PC-3 (cell line): ENCODE measurements around the gene EDIL3. TPM values are rescaled to one million over a fixed set of nuclear protein-coding genes. Genes with fewer than 3 reads are reported as not detected.

Experiments used
- ATAC-seq: fragments of 200-7000 bp; cut with Tn5 transposase; 2 replicates; pipeline ENCODE4 v1.9.1; 2020; ENCODE audit warnings: mild to moderate bottlenecking, moderate library complexity
- BruUV-seq: library from RNA; stranded (reverse); fragments of 400-500 nt; replicated peaks from 2 replicates; lab custom pipeline; 2021; lab: Mats Ljungman, UMichigan
- CTCF ChIA-PET: fragments of 300-600 bp; sonication (Branson Sonifier 250); formaldehyde crosslinking; loops from one replicate; lab custom pipeline; 2022; ENCODE audit warnings: antibody characterized with exemption; lab: Charles Lee
- POLR2A ChIA-PET: fragments of 300-600 bp; sonication (Branson Sonifier 250); formaldehyde crosslinking; loops from one replicate; lab custom pipeline; 2022; ENCODE audit warnings: antibody characterized with exemption; ENCODE audit not compliant: unreplicated experiment; lab: Charles Lee
- DNase-seq: peaks from one replicate; pipeline ENCODE4 v3.0.0-alpha.2; 2015
- H2AFZ ChIP-seq: fragments of 300-600 bp; sonication (generic); 2 replicates; pipeline ENCODE4 v1.6.0; 2016; ENCODE audit warnings: antibody characterized with exemption, low read length
- H3F3A ChIP-seq: fragments of 300-600 bp; sonication (generic); one replicate; pipeline ENCODE4 v1.6.0; 2017; ENCODE audit warnings: antibody characterized with exemption, low read length, control low read depth, mild to moderate bottlenecking; ENCODE audit not compliant: unreplicated experiment
- H3K27ac ChIP-seq: fragments of 300-600 bp; sonication (generic); 2 replicates; pipeline ENCODE4 v1.5.1; 2016; ENCODE audit warnings: mild to moderate bottlenecking, low read length
- H3K27me3 ChIP-seq: fragments of 300-600 bp; sonication (generic); 2 replicates; pipeline ENCODE4 v1.6.1; 2016; ENCODE audit warnings: low read length, mixed read lengths
- H3K36me3 ChIP-seq: fragments of 300-600 bp; sonication (generic); 2 replicates; pipeline ENCODE4 v1.6.1; 2016; ENCODE audit warnings: low read depth, mixed run types, low read length, mixed read lengths
- H3K4me1 ChIP-seq: fragments of 300-600 bp; sonication (generic); 2 replicates; pipeline ENCODE4 v1.5.1; 2016; ENCODE audit warnings: low read length; ENCODE audit not compliant: insufficient read depth
- H3K4me2 ChIP-seq: fragments of 300-600 bp; sonication (generic); 2 replicates; pipeline ENCODE4 v1.6.0; 2016; ENCODE audit warnings: low read length
- H3K4me3 ChIP-seq: fragments of 300-600 bp; sonication (generic); 2 replicates; pipeline ENCODE4 v1.5.1; 2016; ENCODE audit warnings: mild to moderate bottlenecking, low read length, mixed read lengths
- H3K79me2 ChIP-seq: fragments of 300-600 bp; sonication (generic); 2 replicates; pipeline ENCODE4 v1.6.1; 2017; ENCODE audit warnings: low read length, mixed read lengths
- H3K9ac ChIP-seq: fragments of 300-600 bp; sonication (generic); 2 replicates; pipeline ENCODE4 v1.6.0; 2016; ENCODE audit warnings: mild to moderate bottlenecking, low read length
- H3K9me2 ChIP-seq: fragments of 300-600 bp; sonication (generic); replicated peaks from 2 replicates; pipeline ENCODE4 v1.6.1; 2016; ENCODE audit warnings: mixed run types, low read length, mixed read lengths
- H3K9me3 ChIP-seq: fragments of 300-600 bp; sonication (generic); 2 replicates; pipeline ENCODE4 v1.6.1; 2016; ENCODE audit warnings: low read length, mixed read lengths
- H4K20me1 ChIP-seq: fragments of 300-600 bp; sonication (generic); 2 replicates; pipeline ENCODE4 v1.6.1; 2016; ENCODE audit warnings: low read length, mixed read lengths
- EZH2 ChIP-seq: fragments of 300-600 bp; sonication (generic); IDR thresholded peaks from one replicate; pipeline ENCODE4 v1.6.1; 2017; ENCODE audit warnings: antibody characterized with exemption, mild to moderate bottlenecking, low read length; ENCODE audit not compliant: unreplicated experiment
- EZH2phosphoT487 ChIP-seq: fragments of 300-600 bp; sonication (generic); IDR thresholded peaks from 2 replicates; pipeline ENCODE4 v1.6.1; 2018; ENCODE audit warnings: mild to moderate bottlenecking, antibody characterized with exemption, low read length, borderline replicate concordance
- intact Hi-C: fragments of 100-400 bp; cut with micrococcal nuclease; formaldehyde crosslinking; loops from 2 replicates; pipeline ENCODE4 v1.9.0; 2023
- total RNA-seq: library from RNA; depleted of rRNA; stranded (reverse); fragments of >200 nt; gene quantifications from 2 replicates; pipeline ENCODE4 v1.2.3, GENCODE V29; 2014
- TF ChIP-seq, protein P1 (sequence below): fragments of 300-600 bp; sonication (generic); conservative IDR thresholded peaks from 2 replicates; pipeline ENCODE4 v1.5.1; 2017; ENCODE audit warnings: antibody characterized with exemption, low read depth, mild to moderate bottlenecking, low read length

The EDIL3 gene
- total RNA-seq, 1 experiment from 2014 or later: 13.8 TPM

GRCh38 chr5:84058561-84058960, 326.1 kb downstream of the EDIL3 start:
- TF ChIP-seq, protein P1, sequence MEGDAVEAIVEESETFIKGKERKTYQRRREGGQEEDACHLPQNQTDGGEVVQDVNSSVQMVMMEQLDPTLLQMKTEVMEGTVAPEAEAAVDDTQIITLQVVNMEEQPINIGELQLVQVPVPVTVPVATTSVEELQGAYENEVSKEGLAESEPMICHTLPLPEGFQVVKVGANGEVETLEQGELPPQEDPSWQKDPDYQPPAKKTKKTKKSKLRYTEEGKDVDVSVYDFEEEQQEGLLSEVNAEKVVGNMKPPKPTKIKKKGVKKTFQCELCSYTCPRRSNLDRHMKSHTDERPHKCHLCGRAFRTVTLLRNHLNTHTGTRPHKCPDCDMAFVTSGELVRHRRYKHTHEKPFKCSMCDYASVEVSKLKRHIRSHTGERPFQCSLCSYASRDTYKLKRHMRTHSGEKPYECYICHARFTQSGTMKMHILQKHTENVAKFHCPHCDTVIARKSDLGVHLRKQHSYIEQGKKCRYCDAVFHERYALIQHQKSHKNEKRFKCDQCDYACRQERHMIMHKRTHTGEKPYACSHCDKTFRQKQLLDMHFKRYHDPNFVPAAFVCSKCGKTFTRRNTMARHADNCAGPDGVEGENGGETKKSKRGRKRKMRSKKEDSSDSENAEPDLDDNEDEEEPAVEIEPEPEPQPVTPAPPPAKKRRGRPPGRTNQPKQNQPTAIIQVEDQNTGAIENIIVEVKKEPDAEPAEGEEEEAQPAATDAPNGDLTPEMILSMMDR: no peak
- TF ChIP-seq EZH2: no peak
- no peak for TF ChIP-seq EZH2phosphoT487
- intact Hi-C loops: no loop called here
- H3K79me2 ChIP-seq: no peaks in the 10 kb centered on the region
- H4K20me1 ChIP-seq: no peaks in the 10 kb centered on the region
- peaks cover 34% of the 10 kb centered on the region for H3K4me1 ChIP-seq
- no TSS peak for BruUV-seq
- no peak overlapping the region for H3K27ac ChIP-seq
- no peaks in the 10 kb centered on the region for H3F3A ChIP-seq
- POLR2A ChIA-PET: no interaction called here
- H3K9ac ChIP-seq: no peak overlapping the region
- CTCF ChIA-PET: interaction anchor here (0.6 kb wide), 1 partner anchor 130 kb away, joined by 3 read pairs; no protein-coding TSS in a partner anchor
- no peaks in the 10 kb centered on the region for H3K36me3 ChIP-seq
- no peak overlapping the region for H3K4me2 ChIP-seq
- H2AFZ ChIP-seq: no peak overlapping the region
- ATAC-seq (no peak), DNase-seq (no peak)
- H3K27me3 ChIP-seq: no peaks in the 10 kb centered on the region
- H3K4me3 ChIP-seq: no peak overlapping the region
- no peaks in the 10 kb centered on the region for H3K9me3 ChIP-seq
- no peaks in the 10 kb centered on the region for H3K9me2 ChIP-seq

DNA sequence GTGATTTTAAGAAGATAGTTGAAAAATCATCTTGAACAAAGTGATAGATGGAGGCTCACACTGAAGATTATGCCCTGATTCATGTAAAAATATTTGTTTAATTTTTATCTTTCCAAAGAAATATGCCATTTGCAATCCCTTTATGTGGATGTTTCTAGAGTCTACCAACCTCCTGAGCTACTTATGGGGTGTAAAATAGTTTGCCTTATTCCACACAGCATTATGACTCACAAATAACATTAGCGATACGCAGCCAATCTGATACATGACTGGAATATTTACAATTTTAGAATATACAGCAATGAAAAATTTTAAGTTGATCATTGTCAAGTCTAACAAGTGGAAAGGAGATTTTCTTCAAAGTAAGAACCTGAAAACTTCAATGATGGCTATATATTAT, 327.5 kb downstream of the EDIL3 start:
- intact Hi-C loops: no loop called here
- ATAC-seq: peak; percentile 33; the same call in 1 of the 2 replicates
- no TSS peak for BruUV-seq

DNA sequence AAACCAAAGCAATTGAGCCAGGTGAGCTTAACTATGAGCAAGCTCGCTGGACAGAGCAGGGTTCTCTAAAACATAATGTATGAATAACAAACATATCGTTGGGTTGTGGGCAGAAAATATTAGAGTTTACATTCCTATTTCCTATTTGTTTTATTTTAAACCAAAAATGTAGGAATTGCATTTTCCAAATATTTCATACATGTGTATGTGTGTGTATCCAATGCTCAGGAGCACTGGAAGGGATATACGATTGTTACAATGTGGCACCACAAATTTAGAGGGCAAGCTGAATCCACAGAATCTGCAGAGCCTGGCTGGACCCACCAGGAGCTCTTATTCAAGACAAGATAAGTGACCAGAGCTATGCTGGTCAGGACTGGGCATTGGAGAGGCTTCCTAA, 338.7 kb downstream of the EDIL3 start:
- Histone ChIP-seq H3K9me2 (no peaks in the 10 kb centered on the region), H3K4me2 (no peak overlapping the region), H3K4me1 (no peaks in the 10 kb centered on the region), H3K27me3 (no peaks in the 10 kb centered on the region), H3K9me3 (no peaks in the 10 kb centered on the region), H2AFZ (no peak overlapping the region), H3F3A (no peaks in the 10 kb centered on the region), H3K79me2 (no peaks in the 10 kb centered on the region), H4K20me1 (no peaks in the 10 kb centered on the region), H3K27ac (no peak overlapping the region), H3K9ac (no peak overlapping the region), H3K4me3 (no peak overlapping the region), H3K36me3 (no peaks in the 10 kb centered on the region)
- CTCF ChIA-PET: no interaction called here
- no TSS peak for BruUV-seq
- POLR2A ChIA-PET: no interaction called here
- DNase-seq: no peak
- intact Hi-C loops: no loop called here
- TF ChIP-seq, protein P1: no peak
- TF ChIP-seq EZH2phosphoT487 (no peak), EZH2 (no peak)
- no peak for ATAC-seq

More for the DNA sequence above, 327.5 kb downstream of the EDIL3 start:
- Histone ChIP-seq H3K9ac (no peak overlapping the region), H3K4me3 (no peak overlapping the region), H3K9me3 (no peaks in the 10 kb centered on the region), H4K20me1 (no peaks in the 10 kb centered on the region), H3F3A (no peaks in the 10 kb centered on the region), H3K79me2 (no peaks in the 10 kb centered on the region), H3K4me2 (0 out of 2 replicates have a peak overlapping the region, but pooled peaks have one; percentile 8), H3K27ac (0 out of 2 replicates have a peak overlapping the region, but pooled peaks have one; percentile 7), H3K9me2 (no peaks in the 10 kb centered on the region), H3K4me1 (peaks cover 34% of the 10 kb centered on the region), H3K27me3 (no peaks in the 10 kb centered on the region), H3K36me3 (no peaks in the 10 kb centered on the region), H2AFZ (no peak overlapping the region)
- ChIA-PET POLR2A (no interaction called here), CTCF (no interaction called here)
- TF ChIP-seq, protein P1: no peak
- no peak for TF ChIP-seq EZH2phosphoT487
- TF ChIP-seq EZH2: no peak
- DNase-seq: peak; percentile 40
